C4-2B (cell line): ENCODE measurements around the gene PPM1F.

Experiments used
- H3K27ac ChIP-seq: fragments of 450-650 bp; 2 replicates; pipeline ENCODE4 v1.5.1; 2017
- ZFX ChIP-seq: fragments of 450-650 bp; IDR thresholded peaks from 2 replicates; pipeline ENCODE4 v1.6.1; 2017
- TF ChIP-seq, protein P1 (sequence below): fragments of 450-650 bp; conservative IDR thresholded peaks from 2 replicates; pipeline ENCODE4 v1.5.1; 2017; ENCODE audit warnings: mild to moderate bottlenecking

Gene PPM1F

GRCh38 chr22:21921184-21921721 lies 31.4 kb downstream of the PPM1F start:
- no peak for TF ChIP-seq ZFX
- TF ChIP-seq, protein P1, sequence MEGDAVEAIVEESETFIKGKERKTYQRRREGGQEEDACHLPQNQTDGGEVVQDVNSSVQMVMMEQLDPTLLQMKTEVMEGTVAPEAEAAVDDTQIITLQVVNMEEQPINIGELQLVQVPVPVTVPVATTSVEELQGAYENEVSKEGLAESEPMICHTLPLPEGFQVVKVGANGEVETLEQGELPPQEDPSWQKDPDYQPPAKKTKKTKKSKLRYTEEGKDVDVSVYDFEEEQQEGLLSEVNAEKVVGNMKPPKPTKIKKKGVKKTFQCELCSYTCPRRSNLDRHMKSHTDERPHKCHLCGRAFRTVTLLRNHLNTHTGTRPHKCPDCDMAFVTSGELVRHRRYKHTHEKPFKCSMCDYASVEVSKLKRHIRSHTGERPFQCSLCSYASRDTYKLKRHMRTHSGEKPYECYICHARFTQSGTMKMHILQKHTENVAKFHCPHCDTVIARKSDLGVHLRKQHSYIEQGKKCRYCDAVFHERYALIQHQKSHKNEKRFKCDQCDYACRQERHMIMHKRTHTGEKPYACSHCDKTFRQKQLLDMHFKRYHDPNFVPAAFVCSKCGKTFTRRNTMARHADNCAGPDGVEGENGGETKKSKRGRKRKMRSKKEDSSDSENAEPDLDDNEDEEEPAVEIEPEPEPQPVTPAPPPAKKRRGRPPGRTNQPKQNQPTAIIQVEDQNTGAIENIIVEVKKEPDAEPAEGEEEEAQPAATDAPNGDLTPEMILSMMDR, result no peak

DNA sequence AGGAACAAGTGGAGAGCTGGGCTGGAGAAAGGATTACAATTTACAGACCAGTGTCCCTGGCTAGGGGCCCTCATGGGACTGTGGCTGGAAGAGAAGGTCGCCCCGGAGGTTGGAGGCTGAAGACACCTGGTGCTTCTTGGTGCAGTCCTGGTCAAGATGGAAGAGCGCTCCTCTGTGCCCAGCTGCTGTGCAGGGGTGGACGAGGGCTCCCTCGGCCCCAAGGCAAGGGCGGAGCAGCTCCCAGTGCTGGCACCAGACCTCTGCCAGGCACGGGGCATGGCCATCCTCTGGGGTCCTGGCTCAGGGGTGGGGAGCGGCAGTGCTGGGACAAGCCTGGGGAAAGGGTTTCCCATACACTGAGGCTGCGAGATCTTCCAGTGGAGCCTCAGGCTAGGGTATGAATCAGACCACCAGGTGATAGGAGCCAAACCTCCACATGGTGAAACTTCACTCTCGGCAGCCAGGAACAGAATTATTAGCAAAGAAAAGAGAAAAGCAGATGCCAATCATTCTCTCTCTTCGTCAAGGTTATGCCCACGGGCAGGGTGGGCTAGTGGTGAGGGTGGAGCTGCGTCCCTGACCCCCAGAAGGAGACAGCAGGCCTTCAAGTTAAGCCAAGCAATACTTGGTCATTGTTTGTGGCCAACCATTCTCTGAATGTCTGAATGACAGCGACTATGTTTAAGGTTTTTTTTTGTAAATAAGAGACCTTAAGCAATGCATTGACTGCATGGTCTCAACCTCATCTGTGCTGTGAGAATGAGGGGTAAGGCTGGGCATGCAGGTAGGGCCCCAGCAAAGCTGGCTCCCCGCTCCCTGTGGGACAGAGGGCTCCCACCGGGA lies 32.1 kb downstream of the PPM1F start:
- H3K27ac ChIP-seq, result no peak overlapping the region
- TF ChIP-seq, protein P1, result no peak
- no peak for TF ChIP-seq ZFX

More at GRCh38 chr22:21921184-21921721, 31.4 kb downstream of the PPM1F start:
- no peak overlapping the region for H3K27ac ChIP-seq

DNA sequence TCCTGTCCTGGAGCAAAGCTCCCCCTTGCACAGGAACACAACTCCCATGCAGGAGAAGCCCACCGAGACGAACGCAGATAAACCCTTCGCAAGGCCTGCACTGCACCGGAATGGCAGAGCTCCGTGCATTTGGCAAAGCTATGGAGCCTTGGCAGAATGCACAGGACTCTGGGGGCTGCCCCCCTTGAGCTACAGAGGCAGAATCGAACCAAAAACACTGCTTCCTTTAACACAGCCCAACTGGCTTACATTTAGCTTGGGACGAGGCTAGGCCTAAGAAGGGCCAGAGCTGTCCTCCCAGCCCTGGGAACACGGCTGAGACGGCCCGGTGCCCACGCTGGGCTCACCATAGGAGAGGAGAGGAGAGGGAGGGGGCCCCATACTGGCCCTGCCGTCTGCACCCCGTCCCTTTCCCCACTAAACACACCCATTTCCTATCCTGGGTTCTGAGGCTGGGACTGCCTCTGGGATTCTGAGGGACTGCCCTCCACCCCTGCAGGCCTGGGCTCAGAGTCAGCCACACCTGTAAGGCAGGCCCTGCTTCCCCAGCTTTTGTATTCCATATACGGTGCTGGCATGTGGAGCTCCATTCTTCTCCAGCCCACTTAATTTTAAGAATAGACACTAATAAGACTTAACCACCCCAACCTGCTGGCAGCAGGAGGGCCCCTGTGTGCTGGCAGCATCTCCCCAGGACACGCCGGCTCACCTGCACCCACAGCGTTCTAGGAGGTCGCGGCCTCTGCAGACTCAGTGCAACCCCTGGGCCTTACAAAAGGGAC lies 32.9 kb downstream of the PPM1F start:
- no peak overlapping the region for H3K27ac ChIP-seq
- TF ChIP-seq, protein P1, result no peak
- TF ChIP-seq ZFX, result no peak

DNA sequence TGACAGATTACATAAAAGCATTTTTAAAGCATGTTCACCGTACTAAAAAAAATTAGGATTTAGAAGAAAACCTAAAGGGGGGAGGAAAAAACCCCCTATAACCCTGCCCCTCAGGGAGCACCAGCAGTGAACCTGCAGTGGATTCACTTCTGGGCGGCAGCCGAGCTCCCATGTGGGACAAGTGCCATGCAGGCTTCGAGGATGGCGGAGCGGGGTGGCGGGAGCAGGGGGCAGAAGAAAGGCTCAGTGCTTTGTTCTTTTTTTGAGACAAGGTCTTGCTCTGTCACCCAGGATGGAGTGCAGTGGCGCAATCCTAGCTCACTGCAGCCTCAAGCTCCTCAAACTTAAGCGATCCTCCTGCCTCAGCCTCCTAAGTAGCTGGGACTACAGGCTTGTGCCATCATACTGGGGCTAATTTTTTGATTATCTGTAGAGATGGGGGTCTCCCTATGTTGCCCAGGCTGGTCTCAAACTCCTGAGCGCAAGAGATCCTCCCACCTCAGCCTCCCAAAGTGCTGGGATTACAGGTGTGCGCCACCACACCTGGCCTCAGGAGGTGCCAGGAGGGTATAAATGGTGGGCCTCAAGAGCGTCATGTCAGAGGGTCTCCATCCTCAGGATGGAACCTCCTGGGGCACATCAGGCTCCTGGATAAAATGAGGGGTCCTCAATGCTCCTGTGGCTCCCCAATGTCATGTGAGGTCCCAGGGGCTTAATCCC lies 34.0 kb downstream of the PPM1F start:
- TF ChIP-seq, protein P1, result no peak
- no peak for TF ChIP-seq ZFX
- no peak overlapping the region for H3K27ac ChIP-seq

GRCh38 chr22:21917959-21918261 lies 34.7 kb downstream of the PPM1F start:
- no peak overlapping the region; the same call in 1 of the 2 replicates for H3K27ac ChIP-seq
- no peak for TF ChIP-seq ZFX
- TF ChIP-seq, protein P1, result no peak

GRCh38 chr22:21917181-21917958 lies 35.3 kb downstream of the PPM1F start:
- no peak overlapping the region; the same call in 1 of the 2 replicates for H3K27ac ChIP-seq
- TF ChIP-seq ZFX, result no peak
- TF ChIP-seq, protein P1, result no peak
